CD14-positive monocyte (primary cell): Measurements from ENCODE around the gene XNDC1N. TPM values are rescaled to one million over a fixed set of nuclear protein-coding genes. Genes with fewer than 3 reads are reported as not detected.
"Not testable (repeated sequence)": the region's sequence is repeated elsewhere in the genome, so short reads cannot be mapped to it uniquely, and the experiment has no call there.

Experiments used
- DNase-seq, 3 donors: peaks; one replicate each; pipeline ENCODE4 v3.0.0-alpha.2; 2011 to 2022
- H2AFZ ChIP-seq: 2 replicates; pipeline ENCODE4 v1.6.0; 2012; ENCODE audit warnings: mild to moderate bottlenecking, low read depth, low read length, inconsistent platforms; ENCODE audit not compliant: insufficient read depth, poor library complexity, severe bottlenecking
- H3K27ac ChIP-seq, 2 donors: 1 replicate in 1 of 2; 2 replicates in 1 of 2; pipeline ENCODE4 v1.5.1; 2012 to 2013; ENCODE audit warnings: low read length in 2 of 2, control low read depth in 1 of 2, inconsistent platforms in 1 of 2, low read depth in 1 of 2, mild to moderate bottlenecking in 1 of 2
- H3K27me3 ChIP-seq, 2 donors: one replicate each; pipeline versions ENCODE4 v1.6.0 to v1.6.1; 2011 to 2013; ENCODE audit warnings: low read length in 2 of 2; ENCODE audit not compliant: control insufficient read depth in 2 of 2, insufficient read depth in 2 of 2
- H3K36me3 ChIP-seq, 2 donors: replicated peaks in 1 of 2; 1 replicate in 1 of 2; 2 replicates in 1 of 2; pipeline versions ENCODE4 v1.5.1 to v1.6.1; 2012 to 2013; ENCODE audit warnings: low read length in 2 of 2, control low read depth in 1 of 2, inconsistent platforms in 1 of 2, mild to moderate bottlenecking in 1 of 2; ENCODE audit not compliant: insufficient read depth in 2 of 2, control insufficient read depth in 1 of 2
- H3K4me1 ChIP-seq, 2 donors: 1 replicate in 1 of 2; 2 replicates in 1 of 2; pipeline versions ENCODE4 v1.5.1 to v1.6.1; 2012 to 2013; ENCODE audit warnings: low read length in 2 of 2, control low read depth in 1 of 2, inconsistent platforms in 1 of 2, mild to moderate bottlenecking in 1 of 2, moderate library complexity in 1 of 2; ENCODE audit not compliant: insufficient read depth in 2 of 2, control insufficient read depth in 1 of 2
- H3K4me2 ChIP-seq: replicated peaks from 2 replicates; pipeline ENCODE3; 2012; ENCODE audit warnings: low read length, moderate library complexity, mild to moderate bottlenecking; ENCODE audit not compliant: poor library complexity, severe bottlenecking; ENCODE audit errors: extremely low read depth
- H3K4me3 ChIP-seq, 3 experiments: fragments of 200-600 bp in 1 of 3; sonication (generic) in 1 of 3; replicated peaks in 1 of 3; 1 replicate in 2 of 3; 2 replicates in 1 of 3; pipeline ENCODE4 v1.5.1; 2011 to 2013; ENCODE audit warnings: low read length in 3 of 3, mild to moderate bottlenecking in 3 of 3, control low read depth in 2 of 3, low read depth in 2 of 3, inconsistent platforms in 1 of 3, moderate library complexity in 1 of 3
- H3K79me2 ChIP-seq: 2 replicates; pipeline ENCODE4 v1.6.0; 2012; ENCODE audit warnings: mild to moderate bottlenecking, control low read depth, inconsistent platforms, low read length, moderate library complexity; ENCODE audit not compliant: insufficient read depth
- H3K9ac ChIP-seq: 2 replicates; pipeline ENCODE4 v1.6.0; 2017; ENCODE audit warnings: low read length, mild to moderate bottlenecking; ENCODE audit not compliant: insufficient read depth, poor library complexity, severe bottlenecking
- H3K9me3 ChIP-seq, 2 donors: replicated peaks in 1 of 2; 1 replicate in 1 of 2; 2 replicates in 1 of 2; pipeline versions ENCODE4 v1.5.1 to v1.6.1; 2012 to 2013; ENCODE audit warnings: low read length in 2 of 2, control low read depth in 1 of 2; ENCODE audit not compliant: control insufficient read depth in 1 of 2, insufficient read depth in 1 of 2
- H4K20me1 ChIP-seq: 2 replicates; pipeline ENCODE4 v1.6.0; 2012; ENCODE audit warnings: mild to moderate bottlenecking, low read length, control low read depth, moderate library complexity; ENCODE audit not compliant: insufficient read depth
- H3K27ac Mint-ChIP-seq, 7 donors: one replicate each; pipeline ENCODE4 v1.8.0; 2020; ENCODE audit warnings: mild to moderate bottlenecking in 7 of 7, mixed read lengths in 7 of 7, moderate library complexity in 6 of 7, inconsistent platforms in 2 of 7
- H3K27me3 Mint-ChIP-seq, 3 donors: one replicate each; pipeline ENCODE4 v1.8.0; 2021 to 2022; ENCODE audit warnings: low read depth in 3 of 3, mild to moderate bottlenecking in 3 of 3, mixed read lengths in 3 of 3, moderate library complexity in 3 of 3, inconsistent platforms in 1 of 3
- H3K36me3 Mint-ChIP-seq, 2 donors: one replicate each; pipeline ENCODE4 v1.8.0; 2020; ENCODE audit warnings: mixed read lengths in 2 of 2, inconsistent platforms in 1 of 2, mild to moderate bottlenecking in 1 of 2
- H3K4me1 Mint-ChIP-seq: one replicate; pipeline ENCODE4 v1.8.0; 2020; ENCODE audit warnings: mild to moderate bottlenecking, mixed read lengths
- H3K4me3 Mint-ChIP-seq, 2 donors: one replicate each; pipeline ENCODE4 v1.8.0; 2020; ENCODE audit warnings: mild to moderate bottlenecking in 2 of 2, mixed read lengths in 2 of 2, moderate library complexity in 1 of 2
- H3K9me3 Mint-ChIP-seq, 7 donors: one replicate each; pipeline ENCODE4 v1.8.0; 2020 to 2022; ENCODE audit warnings: mixed read lengths in 7 of 7, mild to moderate bottlenecking in 6 of 7, moderate library complexity in 6 of 7, inconsistent platforms in 2 of 7
- WGBS: methylation state at CpG from one replicate; pipeline ENCODE4 v1.1.5; 2013; ENCODE audit warnings: missing lambda C conversion rate; ENCODE audit not compliant: insufficient coverage; 5-methylcytosine and 5-hydroxymethylcytosine counted together
- intact Hi-C, 2 donors: fragments of 100-400 bp; cut with micrococcal nuclease; formaldehyde crosslinking; loops; one replicate each; pipeline versions ENCODE4 v1.15.0 to v1.15.1; 2023
- polyA plus RNA-seq, 3 donors: library from polyadenylated mRNA; depleted of rRNA in 1 of 3; unstranded in 2 of 3; stranded (reverse) in 1 of 3; fragments of 300-500 nt in 2 of 3; fragments of >200 nt in 1 of 3; fragmentation: Illumina TruSeq in 2 of 3; gene quantifications; 1 replicate in 2 of 3; 2 replicates in 1 of 3; pipeline ENCODE4 v1.2.3, GENCODE V29; 2012 to 2021
- TF ChIP-seq, protein P1 (sequence below): fragments of 200-600 bp; IDR thresholded peaks from one replicate; pipeline ENCODE4 v1.8.0; 2022; ENCODE audit warnings: antibody characterized with exemption, mild to moderate bottlenecking

XNDC1N gene
- polyA plus RNA-seq, 3 donors = 0.80 to 2.1 (median 0.99) TPM

DNA sequence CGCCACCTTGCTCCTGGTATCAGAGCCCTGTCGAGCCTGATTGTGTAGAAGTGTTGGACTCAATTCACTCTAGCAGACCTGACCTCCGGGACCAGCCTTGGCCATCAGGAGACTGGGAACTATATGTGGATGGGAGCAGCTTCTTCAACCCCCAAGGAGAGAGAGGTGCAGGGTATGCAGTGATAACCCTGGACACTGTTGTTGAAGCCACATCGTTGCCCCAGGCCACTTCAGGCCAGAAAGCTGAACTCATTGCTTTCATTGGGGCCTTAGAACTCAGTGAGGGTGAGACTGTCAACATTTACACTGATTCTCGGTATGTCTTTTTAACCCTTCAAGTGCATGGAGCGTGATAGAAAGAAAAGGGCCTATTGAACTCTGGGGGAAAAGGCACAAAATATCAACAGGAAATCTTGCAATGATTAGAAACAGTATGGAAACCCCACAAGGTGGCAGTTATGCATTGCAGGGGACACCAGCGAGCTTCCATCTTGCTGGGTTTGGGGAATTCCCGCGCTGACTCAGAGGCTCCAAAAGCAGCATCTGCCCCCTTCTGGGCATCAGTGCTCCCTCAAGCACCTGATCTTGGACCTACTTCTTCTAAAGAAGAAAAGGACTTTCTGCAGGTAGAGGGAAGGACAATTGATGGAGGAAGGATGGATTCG, 16.9 kb downstream of the XNDC1N start:
- Mint-ChIP-seq H3K36me3 (peaks cover 56 to 65% of the 10 kb centered on the region in 2 donors), H3K27ac (peak overlapping the region in 1 of 7 donors; percentile 60)
- H3K4me2 ChIP-seq, H3K4me1 Mint-ChIP-seq, H4K20me1 ChIP-seq, H3K9ac ChIP-seq, H3K27me3 Mint-ChIP-seq, H3K27me3 ChIP-seq, H3K4me3 Mint-ChIP-seq, H3K4me3 ChIP-seq, H3K9me3 Mint-ChIP-seq, H3K9me3 ChIP-seq, H3K79me2 ChIP-seq, H3K27ac ChIP-seq, intact Hi-C loops, H2AFZ ChIP-seq, H3K4me1 ChIP-seq: not testable (repeated sequence)
- TF ChIP-seq, protein P1, sequence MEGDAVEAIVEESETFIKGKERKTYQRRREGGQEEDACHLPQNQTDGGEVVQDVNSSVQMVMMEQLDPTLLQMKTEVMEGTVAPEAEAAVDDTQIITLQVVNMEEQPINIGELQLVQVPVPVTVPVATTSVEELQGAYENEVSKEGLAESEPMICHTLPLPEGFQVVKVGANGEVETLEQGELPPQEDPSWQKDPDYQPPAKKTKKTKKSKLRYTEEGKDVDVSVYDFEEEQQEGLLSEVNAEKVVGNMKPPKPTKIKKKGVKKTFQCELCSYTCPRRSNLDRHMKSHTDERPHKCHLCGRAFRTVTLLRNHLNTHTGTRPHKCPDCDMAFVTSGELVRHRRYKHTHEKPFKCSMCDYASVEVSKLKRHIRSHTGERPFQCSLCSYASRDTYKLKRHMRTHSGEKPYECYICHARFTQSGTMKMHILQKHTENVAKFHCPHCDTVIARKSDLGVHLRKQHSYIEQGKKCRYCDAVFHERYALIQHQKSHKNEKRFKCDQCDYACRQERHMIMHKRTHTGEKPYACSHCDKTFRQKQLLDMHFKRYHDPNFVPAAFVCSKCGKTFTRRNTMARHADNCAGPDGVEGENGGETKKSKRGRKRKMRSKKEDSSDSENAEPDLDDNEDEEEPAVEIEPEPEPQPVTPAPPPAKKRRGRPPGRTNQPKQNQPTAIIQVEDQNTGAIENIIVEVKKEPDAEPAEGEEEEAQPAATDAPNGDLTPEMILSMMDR = peak; percentile 9
- 89% methylated on average over 4 of the region's 10 CpGs for WGBS
- peaks cover 33 to 42% of the 10 kb centered on the region in 2 donors for H3K36me3 ChIP-seq
- DNase-seq = peak in 1 of 3 donors; percentile 22

DNA sequence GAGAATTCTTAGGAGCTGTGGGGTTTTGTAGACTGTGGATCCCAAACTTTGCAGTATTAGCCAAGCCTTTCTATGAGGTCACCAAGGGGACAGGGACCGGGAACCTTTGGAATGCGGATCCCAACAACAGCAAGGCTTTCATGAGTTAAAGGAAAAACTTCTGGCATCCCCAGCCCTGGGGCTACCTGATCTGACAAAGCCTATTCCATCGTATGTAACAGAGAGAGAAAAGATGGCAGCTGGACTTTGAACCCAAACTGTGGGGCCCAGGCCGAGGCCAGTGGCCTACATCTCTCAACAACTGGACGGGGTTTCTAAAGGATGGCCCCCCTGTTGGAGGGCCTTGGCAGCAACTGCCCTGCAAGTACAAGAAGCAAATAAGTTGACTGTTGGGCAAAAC, 17.6 kb downstream of the XNDC1N start:
- H4K20me1 ChIP-seq, H3K27me3 ChIP-seq, H3K4me3 Mint-ChIP-seq, H3K27ac ChIP-seq, H3K9ac ChIP-seq, H3K4me2 ChIP-seq, H3K4me1 ChIP-seq, H3K79me2 ChIP-seq, DNase-seq, H3K4me1 Mint-ChIP-seq, intact Hi-C loops, H3K4me3 ChIP-seq, H3K27me3 Mint-ChIP-seq, H3K9me3 ChIP-seq, H3K9me3 Mint-ChIP-seq, H2AFZ ChIP-seq: not testable (repeated sequence)
- peaks cover 29 to 35% of the 10 kb centered on the region in 2 donors for H3K36me3 ChIP-seq
- Mint-ChIP-seq H3K27ac (peak overlapping the region in 1 of 7 donors; percentile 60), H3K36me3 (peaks cover 50 to 62% of the 10 kb centered on the region in 2 donors)
- WGBS = 100% methylated on average over 4 of the region's 5 CpGs
